K562 (cell line): ENCODE data around the gene EPHA2. TPM values are rescaled to one million over a fixed set of nuclear protein-coding genes. Genes with fewer than 3 reads are reported as not detected.

ENCODE experiments used
- BRD9 ChIP-seq: fragments of 450-650 bp; IDR thresholded peaks from 2 replicates; pipeline ENCODE4 v1.6.1; 2018; ENCODE audit warnings: low read depth; ENCODE audit not compliant: partially characterized antibody
- CREB1 ChIP-seq, 2 experiments: sonication (generic) in 1 of 2; formaldehyde crosslinking in 1 of 2; IDR thresholded peaks; 2 replicates each; pipeline versions ENCODE4 v1.6.1 to v1.8.0; 2012 to 2022; ENCODE audit warnings: inconsistent platforms in 1 of 2, mild to moderate bottlenecking in 1 of 2, missing genetic modification reagents in 1 of 2, moderate library complexity in 1 of 2
- ERF ChIP-seq: fragments of 450-650 bp; formaldehyde crosslinking; IDR thresholded peaks from 2 replicates; pipeline ENCODE4 v1.4.0; 2020; ENCODE audit warnings: mild to moderate bottlenecking, mixed read lengths
- ETS1 ChIP-seq: conservative IDR thresholded peaks from 2 replicates; pipeline ENCODE4 v1.6.1; 2011; ENCODE audit warnings: low read depth, mild to moderate bottlenecking, low read length; ENCODE audit not compliant: control insufficient read depth
- HDAC3 ChIP-seq: fragments of 450-650 bp; IDR thresholded peaks from 2 replicates; pipeline ENCODE4 v1.6.1; 2018; ENCODE audit warnings: borderline replicate concordance, mild to moderate bottlenecking, moderate library complexity; ENCODE audit not compliant: partially characterized antibody
- ILF3 ChIP-seq: fragments of 450-650 bp; IDR thresholded peaks from 2 replicates; pipeline ENCODE4 v1.6.1; 2018; ENCODE audit warnings: antibody characterized with exemption, mild to moderate bottlenecking, moderate library complexity, borderline replicate concordance
- KDM1A ChIP-seq, 2 experiments: fragments of 450-650 bp; IDR thresholded peaks; 2 replicates each; pipeline ENCODE4 v1.6.1; 2016; ENCODE audit warnings: mild to moderate bottlenecking in 2 of 2
- MEIS2 ChIP-seq: fragments of 450-650 bp; IDR thresholded peaks from 2 replicates; pipeline ENCODE4 v1.6.1; 2014; ENCODE audit warnings: mild to moderate bottlenecking; ENCODE audit not compliant: partially characterized antibody
- MXI1 ChIP-seq: IDR thresholded peaks from 2 replicates; pipeline ENCODE4 v1.6.1; 2011; ENCODE audit warnings: low read depth, mild to moderate bottlenecking, improper control_type of control experiment, low read length
- NFYB ChIP-seq: IDR thresholded peaks from 2 replicates; pipeline ENCODE4 v1.6.1; 2011; ENCODE audit warnings: mild to moderate bottlenecking, moderate library complexity; ENCODE audit not compliant: insufficient read length; ENCODE audit errors: extremely low read depth
- NONO ChIP-seq, 2 experiments: fragments of 200-400 bp in 1 of 2; fragments of 450-650 bp in 1 of 2; formaldehyde crosslinking in 1 of 2; IDR thresholded peaks; 2 replicates each; pipeline ENCODE4 v1.6.1; 2017; ENCODE audit warnings: low read depth in 2 of 2, mild to moderate bottlenecking in 2 of 2, moderate library complexity in 2 of 2, low read length in 1 of 2
- NR4A1 ChIP-seq, 2 experiments: fragments of 250-450 bp in 1 of 2; fragments of 450-650 bp in 1 of 2; sonication (Bioruptor Pico) in 1 of 2; IDR thresholded peaks; 2 replicates each; pipeline versions ENCODE4 v1.4.0 to v1.6.1; 2016 to 2020; ENCODE audit warnings: mild to moderate bottlenecking in 2 of 2, missing compliant biosample characterization in 1 of 2, missing genetic modification characterization in 1 of 2, moderate library complexity in 1 of 2
- POLR2B ChIP-seq: fragments of 450-650 bp; IDR thresholded peaks from 2 replicates; pipeline ENCODE4 v1.6.1; 2018; ENCODE audit warnings: low read depth; ENCODE audit not compliant: partially characterized antibody
- PTRF ChIP-seq: fragments of 450-650 bp; IDR thresholded peaks from 2 replicates; pipeline ENCODE4 v1.6.1; 2016; ENCODE audit warnings: mild to moderate bottlenecking, missing genetic modification characterization, missing compliant biosample characterization
- SRSF1 ChIP-seq: fragments of 200-400 bp; formaldehyde crosslinking; IDR thresholded peaks from 2 replicates; pipeline ENCODE4 v1.6.1; 2017; ENCODE audit warnings: mild to moderate bottlenecking, low read depth, low read length, moderate library complexity
- THRAP3 ChIP-seq: fragments of 450-650 bp; IDR thresholded peaks from 2 replicates; pipeline ENCODE4 v1.6.1; 2016; ENCODE audit warnings: mild to moderate bottlenecking, inconsistent platforms, borderline replicate concordance
- ZBTB43 ChIP-seq: sonication (generic); formaldehyde crosslinking; IDR thresholded peaks from 2 replicates; pipeline ENCODE4 v1.8.0; 2023; ENCODE audit warnings: mild to moderate bottlenecking, missing genetic modification reagents
- polyA plus RNA-seq, 8 experiments: library from polyadenylated mRNA; depleted of rRNA in 4 of 8; stranded (reverse) in 5 of 8; unstranded in 3 of 8; fragments of >200 nt; fragmentation: Nextera tagmentation in 2 of 8; fragmentation: Illumina TruSeq in 1 of 8; extraction: Ambion mirVana in 2 of 8; extraction: Trizol in 1 of 8; gene quantifications; 2 replicates each; pipeline versions ENCODE4 v1.2.1 to v1.2.3, GENCODE V29; 2011 to 2014; ENCODE audit warnings: inconsistent platforms in 1 of 8, missing spikeins in 1 of 8
- total RNA-seq, 7 experiments: library from RNA; depleted of rRNA in 6 of 7; stranded (reverse); fragments of >200 nt in 6 of 7; fragmentation: Illumina TruSeq in 2 of 7; extraction: Trizol in 2 of 7; gene quantifications; 2 replicates each; pipeline versions ENCODE4 v1.2.1 to v1.2.3, GENCODE V29; 2011 to 2021; ENCODE audit warnings: low replicate concordance in 1 of 7
- TF ChIP-seq, protein P1 (sequence below): fragments of 250-450 bp; sonication (Bioruptor Pico); IDR thresholded peaks from 2 replicates; pipeline ENCODE4 v1.4.0; 2020; ENCODE audit warnings: mild to moderate bottlenecking
- TF ChIP-seq, protein P2 (sequence below): fragments of 250-450 bp; sonication (Bioruptor Pico); IDR thresholded peaks from 2 replicates; pipeline ENCODE4 v1.6.1; 2021; ENCODE audit warnings: mild to moderate bottlenecking

The EPHA2 gene
- total and polyA plus RNA-seq, 9 of the 15 experiments (the other 6 are each of a cell fraction or from before 2014, with no cell fraction given), result 0.04 to 0.40 (median 0.07) TPM; not detected in 4

- TF ChIP-seq NR4A1 (CRISPR knock-in tag; IDR thresholded peaks at IDR 0.05), result no peak
- TF ChIP-seq NR4A1 (tag; IDR thresholded peaks at IDR 0.05), result no peak
- peak; percentile 50 to 64 for TF ChIP-seq KDM1A (IDR thresholded peaks at IDR 0.05)
- TF ChIP-seq POLR2B, result peak; percentile 62
- TF ChIP-seq MXI1, result 0 out of 2 replicates have a peak, but pooled peaks have one; percentile 49
- TF ChIP-seq, protein P1, sequence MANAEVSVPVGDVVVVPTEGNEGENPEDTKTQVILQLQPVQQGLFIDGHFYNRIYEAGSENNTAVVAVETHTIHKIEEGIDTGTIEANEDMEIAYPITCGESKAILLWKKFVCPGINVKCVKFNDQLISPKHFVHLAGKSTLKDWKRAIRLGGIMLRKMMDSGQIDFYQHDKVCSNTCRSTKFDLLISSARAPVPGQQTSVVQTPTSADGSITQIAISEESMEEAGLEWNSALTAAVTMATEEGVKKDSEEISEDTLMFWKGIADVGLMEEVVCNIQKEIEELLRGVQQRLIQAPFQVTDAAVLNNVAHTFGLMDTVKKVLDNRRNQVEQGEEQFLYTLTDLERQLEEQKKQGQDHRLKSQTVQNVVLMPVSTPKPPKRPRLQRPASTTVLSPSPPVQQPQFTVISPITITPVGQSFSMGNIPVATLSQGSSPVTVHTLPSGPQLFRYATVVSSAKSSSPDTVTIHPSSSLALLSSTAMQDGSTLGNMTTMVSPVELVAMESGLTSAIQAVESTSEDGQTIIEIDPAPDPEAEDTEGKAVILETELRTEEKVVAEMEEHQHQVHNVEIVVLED (CRISPR knock-in tag), result no peak
- TF ChIP-seq, protein P2, sequence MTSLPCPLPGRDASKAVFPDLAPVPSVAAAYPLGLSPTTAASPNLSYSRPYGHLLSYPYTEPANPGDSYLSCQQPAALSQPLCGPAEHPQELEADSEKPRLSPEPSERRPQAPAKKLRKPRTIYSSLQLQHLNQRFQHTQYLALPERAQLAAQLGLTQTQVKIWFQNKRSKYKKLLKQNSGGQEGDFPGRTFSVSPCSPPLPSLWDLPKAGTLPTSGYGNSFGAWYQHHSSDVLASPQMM (CRISPR knock-in tag), result no peak
- TF ChIP-seq THRAP3, result no peak
- TF ChIP-seq BRD9, result no peak
- 0 out of 2 replicates have a peak, but pooled peaks have one; percentile 65 for TF ChIP-seq ETS1
- TF ChIP-seq NFYB, result no peak
- no peak for TF ChIP-seq NONO (IDR thresholded peaks at IDR 0.05; ENCODE audit: low read depth in 2 of 2, low read length in 1 of 2)
- no peak for TF ChIP-seq SRSF1
- TF ChIP-seq HDAC3, result peak; percentile 89
- TF ChIP-seq PTRF (tag), result no peak
- no peak for TF ChIP-seq CREB1 (IDR thresholded peaks at IDR 0.05)
- no peak for TF ChIP-seq CREB1 (CRISPR knock-in tag; IDR thresholded peaks at IDR 0.05)
- TF ChIP-seq ZBTB43 (CRISPR knock-in tag), result no peak
- no peak for TF ChIP-seq ERF (CRISPR knock-in tag)
- TF ChIP-seq ILF3, result no peak
- TF ChIP-seq MEIS2, result no peak
Measured at GRCh38 chr1:16146279-16147155, 9.4 kb downstream of the EPHA2 start (continued).
